GM18517 (cell line): Measurements from ENCODE around the gene PHYKPL.
"Not testable (repeated sequence)": the region's sequence is repeated elsewhere in the genome, so short reads cannot be mapped to it uniquely, and the experiment has no call there.

Source experiments
- ATAC-seq: cut with Tn5 transposase; IDR thresholded peaks from one replicate; pipeline ENCODE4 v1.9.1; 2021; ENCODE audit warnings: mild to moderate bottlenecking, moderate library complexity; ENCODE audit not compliant: unreplicated experiment

The PHYKPL gene

GRCh38 chr5:178240341-178240741, 7.7 kb upstream of the PHYKPL start:
- ATAC-seq: no peak

DNA sequence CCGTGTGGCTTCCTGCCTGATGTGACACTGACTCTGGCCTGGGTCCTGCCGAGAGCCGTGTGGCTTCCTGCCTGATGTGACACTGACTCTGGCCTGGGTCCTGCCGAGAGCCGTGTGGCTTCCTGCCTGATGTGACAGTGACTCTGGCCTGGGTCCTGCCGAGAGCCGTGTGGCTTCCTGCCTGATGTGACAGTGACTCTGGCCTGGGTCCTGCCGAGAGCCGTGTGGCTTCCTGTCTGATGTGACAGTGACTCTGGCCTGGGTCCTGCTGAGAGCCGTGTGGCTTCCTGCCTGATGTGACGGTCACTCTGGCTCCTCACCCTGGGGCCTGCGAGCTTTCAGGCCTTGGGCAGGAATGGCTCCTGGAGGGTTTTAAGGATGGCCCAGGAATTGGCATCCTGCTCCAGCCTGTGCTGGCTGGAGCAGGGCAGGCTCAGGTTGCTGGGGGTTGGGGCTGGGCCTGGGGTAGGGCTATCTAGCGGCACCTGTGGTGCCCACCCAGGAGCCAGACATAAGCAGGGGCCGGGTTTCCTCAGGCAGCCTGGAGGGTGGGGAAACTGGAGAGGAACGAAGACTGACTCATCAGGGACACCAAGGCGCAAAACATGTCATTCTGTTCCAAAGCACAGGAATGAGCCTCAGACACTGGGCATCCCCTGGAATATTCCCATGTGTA, 7.2 kb upstream of the PHYKPL start:
- not testable (repeated sequence) for ATAC-seq

- ATAC-seq: no peak
Observed at GRCh38 chr5:178238711-178239592, 6.3 kb upstream of the PHYKPL start.

DNA sequence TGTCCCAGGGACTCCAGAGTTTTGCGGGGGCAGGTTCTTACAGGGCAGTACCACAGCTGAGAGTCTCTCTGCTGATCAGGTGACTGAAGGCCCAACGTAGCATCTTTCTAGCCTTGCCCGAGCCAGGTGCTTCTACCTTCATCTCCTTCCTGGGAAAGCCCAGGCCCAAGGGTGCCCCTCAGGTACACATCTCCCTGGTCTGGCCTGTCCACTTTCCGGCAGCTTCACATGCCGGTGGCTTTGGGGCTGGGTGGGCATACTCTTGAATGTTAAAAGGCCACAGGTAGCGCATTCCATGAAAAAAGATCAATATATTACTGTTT, 5.7 kb upstream of the PHYKPL start:
- ATAC-seq: no peak

- ATAC-seq: no peak
Observed at GRCh38 chr5:178237431-178238312, 5.1 kb upstream of the PHYKPL start.

DNA sequence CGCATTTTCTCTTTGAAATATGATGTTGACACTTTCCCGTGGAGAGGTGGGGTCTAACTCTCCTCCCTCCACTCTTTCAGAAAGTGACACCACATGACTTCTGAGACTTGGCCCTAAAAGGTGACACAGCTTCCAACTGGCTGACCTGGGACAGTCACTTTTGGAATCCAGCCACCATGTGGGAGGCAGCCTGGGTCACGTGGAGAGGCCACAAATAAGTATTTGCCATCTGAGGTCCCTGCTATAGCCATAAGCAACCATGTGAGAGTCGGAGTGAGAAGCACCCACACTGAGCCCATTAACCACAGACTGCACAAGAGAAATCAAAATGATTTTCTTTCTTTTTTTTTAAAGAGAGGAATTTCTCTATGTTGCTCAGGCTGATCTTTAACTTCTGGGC, 4.1 kb upstream of the PHYKPL start:
- no peak for ATAC-seq

GRCh38 chr5:178236126-178236525, 3.5 kb upstream of the PHYKPL start:
- ATAC-seq: no peak

DNA sequence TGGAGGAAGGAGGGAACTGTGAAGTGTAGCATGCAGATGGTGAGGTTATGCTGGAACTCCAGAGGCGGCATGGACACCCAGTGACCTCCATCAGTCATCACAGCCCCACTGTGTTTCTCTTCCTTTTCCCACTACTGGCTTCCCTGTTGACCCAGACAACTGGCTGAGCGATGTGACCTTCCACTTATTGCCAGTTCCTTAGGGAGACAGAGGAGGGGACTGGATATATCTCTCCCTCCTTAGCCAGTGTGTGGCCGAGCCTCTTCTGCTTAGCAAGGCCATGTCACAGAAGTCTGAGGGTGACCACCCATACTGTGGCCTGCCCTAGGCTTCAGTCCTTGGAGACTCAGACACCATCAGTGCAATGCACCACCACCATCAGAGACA, 3.0 kb upstream of the PHYKPL start:
- no peak for ATAC-seq

DNA sequence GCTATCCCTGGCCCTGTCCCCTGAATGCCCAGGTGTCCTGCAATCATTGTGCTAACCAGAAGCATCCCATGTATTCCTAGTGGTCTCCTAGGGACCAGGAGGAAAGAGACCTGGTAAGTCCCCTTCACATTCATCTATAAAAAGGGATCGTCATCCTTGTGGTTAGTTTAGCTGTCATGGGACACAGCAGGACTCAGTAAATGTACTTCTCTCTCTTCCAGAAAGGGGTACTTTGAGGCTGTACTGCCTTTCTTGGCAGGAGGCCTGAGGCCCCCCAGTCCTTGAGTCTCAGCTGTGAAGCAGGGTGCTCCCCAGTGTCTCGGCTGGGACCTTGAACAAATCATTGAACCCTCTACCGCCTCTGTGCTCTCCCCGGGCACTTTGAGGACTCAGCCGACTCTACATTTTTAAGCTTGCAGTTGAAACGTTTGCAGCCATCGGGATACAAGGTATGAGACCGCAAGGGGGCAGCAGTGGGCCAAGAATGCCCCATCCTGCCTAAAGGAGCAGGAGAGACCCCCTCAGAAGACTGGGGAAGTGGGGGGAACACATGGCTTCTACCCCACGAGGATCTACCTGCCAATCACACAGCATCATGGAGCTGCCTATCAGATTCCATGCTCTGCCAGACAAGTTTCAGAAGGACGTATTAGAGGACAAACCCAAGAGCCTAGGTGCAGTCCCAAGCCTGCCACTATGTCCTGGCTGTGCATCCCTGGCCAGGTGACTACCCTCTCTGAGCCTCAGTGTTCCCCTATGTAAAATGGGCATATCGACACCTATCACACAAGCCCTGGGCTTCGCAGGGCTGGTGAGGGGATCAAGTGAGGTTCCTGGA, 2.4 kb upstream of the PHYKPL start:
- no peak for ATAC-seq

- ATAC-seq: no peak
Observed at GRCh38 chr5:178234121-178234749, 1.6 kb upstream of the PHYKPL start.

DNA sequence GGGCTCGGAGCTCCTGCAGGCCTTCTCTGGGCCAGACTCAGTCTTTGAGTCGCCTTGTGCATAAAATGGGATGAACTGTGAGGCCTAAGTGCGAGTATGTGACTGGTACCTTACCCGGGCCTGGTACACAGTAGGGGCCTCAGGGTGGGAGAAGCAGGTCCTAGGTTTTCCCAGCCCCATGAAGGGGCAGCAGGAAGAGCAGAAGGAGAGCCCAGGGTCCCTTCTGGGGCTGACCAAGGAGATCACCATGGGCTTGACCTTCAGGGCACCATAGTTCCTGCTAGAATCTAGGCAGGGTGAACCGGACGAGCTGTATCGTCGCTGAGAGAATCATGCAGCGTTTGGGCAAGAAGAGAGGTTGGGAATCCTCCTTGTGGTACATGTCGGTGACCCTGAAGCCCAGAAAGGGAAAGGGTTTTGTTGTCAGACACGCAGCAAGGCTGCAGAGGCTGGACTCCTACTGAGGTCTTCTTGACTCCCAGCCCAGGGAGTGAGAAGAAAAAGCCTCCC, 373 bp upstream of the PHYKPL start:
- peak; percentile 16 for ATAC-seq

DNA sequence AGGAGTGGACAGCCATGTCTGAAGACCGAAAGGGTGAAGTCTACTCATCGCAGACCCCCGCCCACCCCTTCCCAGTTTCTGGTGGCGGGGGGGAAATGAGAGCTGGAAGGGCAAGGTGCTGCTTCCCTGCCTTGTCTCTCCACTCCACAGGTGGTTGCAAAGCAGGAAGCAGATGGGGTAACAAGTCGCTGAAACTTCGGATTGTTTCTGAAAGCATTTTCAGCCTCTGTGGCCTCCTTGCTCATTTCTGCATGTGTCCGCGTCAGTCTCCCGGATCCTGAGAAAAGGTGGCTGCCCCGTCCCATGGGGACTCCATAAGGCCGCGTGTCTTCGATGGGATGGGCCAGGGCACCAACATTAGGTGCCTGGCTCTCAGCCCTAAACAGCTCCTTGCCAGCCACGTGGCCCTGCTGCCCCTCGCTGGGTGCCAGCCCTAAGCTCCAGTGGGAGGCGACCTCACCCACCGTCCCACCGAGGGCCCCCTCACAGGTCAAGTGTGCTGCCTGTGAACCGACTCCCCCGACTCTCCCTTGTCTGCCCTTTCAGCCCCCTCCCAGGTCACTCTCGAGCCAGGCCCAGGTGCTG, 971 bp downstream of the PHYKPL start:
- no peak for ATAC-seq

- ATAC-seq: no peak
Observed at GRCh38 chr5:178230879-178231538, 1.6 kb downstream of the PHYKPL start.

DNA sequence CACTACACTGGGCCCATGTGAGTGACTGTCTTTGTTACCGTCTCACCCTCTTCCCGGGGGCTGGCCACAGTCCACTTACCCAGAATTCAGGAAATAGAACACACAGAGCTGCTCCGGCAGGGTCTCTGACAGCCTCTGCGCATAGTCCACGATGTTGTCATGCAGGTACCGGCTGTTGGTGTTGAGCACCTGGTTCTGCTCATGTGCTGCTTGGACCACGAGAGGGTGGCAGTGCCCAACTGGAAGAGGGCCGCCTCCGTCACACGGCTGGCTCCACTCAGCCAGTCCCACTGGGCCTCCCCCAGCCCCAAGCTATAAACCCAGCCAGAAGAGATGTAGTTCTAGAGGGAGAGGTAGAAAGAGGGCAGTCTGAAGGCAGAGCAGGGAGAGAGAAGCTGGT, 2.7 kb downstream of the PHYKPL start:
- ATAC-seq: no peak

DNA sequence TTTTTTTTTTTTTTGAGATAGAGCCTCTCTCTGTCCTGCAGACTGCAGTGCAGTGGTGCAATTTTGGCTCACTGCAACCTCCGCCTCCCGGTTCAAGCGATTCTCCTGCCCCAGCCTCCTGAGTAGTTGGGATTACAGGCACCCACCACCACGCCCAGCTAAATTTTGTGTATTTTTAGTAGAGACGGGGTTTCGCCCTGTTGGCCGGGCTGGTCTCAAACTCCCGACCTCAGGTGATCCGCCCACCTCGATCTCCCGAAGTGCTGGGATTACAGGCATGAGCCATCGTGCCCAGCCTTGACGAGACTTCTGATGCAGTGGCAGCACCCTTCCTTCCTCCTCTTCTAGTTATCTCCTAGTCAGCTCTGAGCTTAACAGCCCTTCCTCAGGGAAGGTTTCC, 3.5 kb downstream of the PHYKPL start:
- not testable (repeated sequence) for ATAC-seq

DNA sequence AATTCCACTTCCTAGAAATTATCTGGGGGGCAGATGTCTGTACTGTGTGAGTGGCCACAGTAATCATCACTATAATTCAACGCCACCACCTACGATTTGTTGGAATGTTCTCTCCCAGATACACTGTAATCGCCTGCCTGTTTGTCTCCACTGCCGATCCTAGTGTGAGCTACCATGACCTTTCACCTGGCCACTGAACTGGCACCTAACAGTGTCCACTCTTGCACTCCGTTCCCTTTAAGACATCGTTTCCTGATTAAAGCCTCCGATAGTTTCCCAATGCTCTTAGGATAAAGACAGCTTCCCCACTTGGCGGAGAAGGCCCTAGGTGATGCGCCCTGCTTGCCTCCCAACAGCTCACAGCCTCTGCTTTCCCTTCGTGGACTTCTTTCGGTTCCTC, 4.0 kb downstream of the PHYKPL start:
- no peak for ATAC-seq

- ATAC-seq: no peak
Observed at GRCh38 chr5:178227929-178228328, 4.7 kb downstream of the PHYKPL start.

DNA sequence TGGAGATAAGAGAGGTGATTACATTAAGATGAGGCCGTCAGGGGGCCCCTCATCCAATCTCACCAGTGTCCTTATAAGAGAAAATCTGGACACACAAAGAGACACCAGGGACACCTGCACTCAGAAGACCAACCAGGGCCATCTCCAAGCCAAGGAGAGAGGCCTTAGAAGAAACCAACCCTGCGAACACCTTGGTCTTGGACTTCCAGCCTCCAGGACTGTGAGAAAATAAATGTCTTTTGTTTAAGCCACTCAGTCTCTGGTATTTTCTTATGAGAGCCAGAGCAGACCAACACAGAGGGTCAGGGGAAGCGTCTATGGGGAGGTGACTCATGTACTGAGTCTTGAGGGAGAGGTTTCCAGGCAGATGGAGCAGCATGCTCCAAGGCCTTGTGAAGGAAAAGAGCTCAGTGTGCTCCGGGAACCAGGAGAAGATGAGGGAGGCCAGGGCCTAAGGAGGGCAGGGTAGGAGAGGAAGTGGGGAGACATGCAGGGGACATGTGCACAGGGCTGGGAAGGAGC, 5.4 kb downstream of the PHYKPL start:
- no peak for ATAC-seq

- ATAC-seq: no peak
Observed at GRCh38 chr5:178225174-178225573, 7.4 kb downstream of the PHYKPL start.
